NCI-H1694 (cell line): ENCODE data around the gene HIVEP3.

ENCODE experiments used
- DNase-seq: peaks from one replicate; lab custom pipeline; 2025; lab: John Stamatoyannopoulos, UW

HIVEP3 gene

DNA sequence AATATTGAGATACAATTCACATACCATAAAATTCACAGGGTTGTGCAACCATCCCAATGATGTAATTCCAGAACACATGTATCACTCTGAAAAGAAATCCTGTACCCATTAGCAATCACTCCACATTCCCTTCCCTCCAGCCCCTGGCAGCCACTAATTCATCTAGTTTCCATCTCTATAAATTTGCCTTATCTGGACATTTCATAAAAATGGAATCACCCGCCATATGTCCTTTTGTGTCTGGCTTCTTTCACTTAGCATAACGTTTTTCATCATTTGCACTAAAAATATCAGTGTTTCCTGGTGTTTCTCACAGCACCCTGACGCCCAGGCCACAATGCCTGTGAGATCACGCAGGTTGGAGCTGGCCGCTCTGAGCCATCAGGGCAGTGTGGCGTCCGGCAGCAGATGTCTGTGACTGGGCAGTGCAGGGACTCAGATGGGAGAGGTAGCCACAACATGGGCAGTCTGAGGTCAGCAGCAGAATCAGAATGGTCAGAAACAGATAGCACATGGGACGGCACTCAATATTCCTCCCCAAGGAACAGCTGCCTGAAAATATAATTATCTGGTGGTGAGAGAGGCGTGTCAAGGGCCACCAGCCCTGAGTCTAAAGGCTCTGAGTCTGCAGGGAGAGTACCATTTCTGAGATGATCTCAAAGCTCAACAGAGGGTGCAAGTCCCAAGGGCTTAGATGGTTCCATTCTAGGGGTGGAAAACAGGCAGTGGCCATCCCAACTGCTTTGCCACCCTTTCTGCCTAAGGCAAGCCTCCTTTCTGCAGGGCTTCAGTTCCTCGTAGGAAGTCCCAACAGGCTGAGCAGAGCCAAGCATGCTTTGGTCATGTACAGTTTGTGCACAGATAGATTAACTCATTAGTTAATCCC, 304.8 kb downstream of the HIVEP3 start:
- no peak for DNase-seq

GRCh38 chr1:41612953-41613352, 305.8 kb downstream of the HIVEP3 start:
- no peak for DNase-seq

GRCh38 chr1:41611932-41612450, 306.7 kb downstream of the HIVEP3 start:
- no peak for DNase-seq

GRCh38 chr1:41611068-41611931, 307.4 kb downstream of the HIVEP3 start:
- no peak for DNase-seq

DNA sequence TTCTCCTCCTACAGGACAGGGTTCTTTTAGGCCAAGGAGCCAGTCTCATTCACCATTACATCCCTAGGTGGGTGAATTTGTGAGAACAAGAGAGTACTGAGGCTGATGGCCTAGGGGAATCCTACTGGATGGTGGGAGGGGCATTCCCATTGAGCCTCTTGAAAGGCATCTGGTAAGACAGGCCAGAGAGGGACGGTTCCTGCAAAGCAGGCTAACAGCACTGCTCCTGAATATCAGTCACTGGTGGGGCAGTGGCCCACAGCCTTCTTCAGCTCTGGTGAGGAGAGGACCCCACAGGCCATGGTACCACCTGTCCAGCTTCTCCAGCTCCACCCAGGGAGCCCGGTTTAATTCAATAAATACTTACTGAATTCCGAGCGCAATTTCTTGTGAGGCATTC, 308.4 kb downstream of the HIVEP3 start:
- DNase-seq: no peak

GRCh38 chr1:41609166-41609883, 309.4 kb downstream of the HIVEP3 start:
- no peak for DNase-seq

DNA sequence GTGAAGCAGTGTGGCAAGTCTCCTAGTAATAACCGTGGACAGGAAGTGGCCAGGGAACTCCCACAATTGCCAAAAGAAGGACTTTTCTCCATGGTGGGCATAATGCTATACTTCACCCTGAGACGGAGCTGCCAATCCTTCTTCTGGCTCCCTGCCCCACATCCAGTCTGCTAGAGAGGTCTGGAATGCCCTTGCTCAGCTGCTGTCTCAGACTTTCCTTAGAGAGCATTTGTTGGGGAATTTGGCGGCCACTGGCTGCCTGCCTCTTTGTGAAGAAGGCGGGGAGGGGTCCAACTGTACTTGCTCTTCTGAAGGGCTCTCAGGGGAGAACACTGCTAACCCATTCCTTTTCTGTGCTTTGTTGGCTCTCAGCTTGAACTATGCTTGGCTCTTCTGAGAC, 310.5 kb downstream of the HIVEP3 start:
- no peak for DNase-seq

DNA sequence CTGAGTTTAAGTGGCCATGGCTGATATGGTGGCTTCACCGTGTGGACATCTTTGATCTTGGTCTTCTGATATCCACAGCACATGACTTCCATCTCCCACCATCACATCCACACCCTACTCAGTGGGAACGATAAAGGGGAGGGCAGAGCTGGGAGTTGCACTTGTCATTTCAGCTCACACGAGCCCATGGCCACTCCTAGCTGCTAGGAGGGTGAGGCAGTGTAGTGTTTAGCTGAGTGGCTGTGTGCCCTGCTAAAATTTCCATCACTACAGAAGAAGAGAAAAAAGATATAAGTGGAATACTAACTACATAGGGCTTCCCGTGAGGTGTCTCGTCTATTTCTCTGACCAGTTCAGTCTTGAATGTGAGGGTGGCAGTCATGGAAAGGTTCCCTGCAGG, 310.9 kb downstream of the HIVEP3 start:
- DNase-seq: no peak

DNA sequence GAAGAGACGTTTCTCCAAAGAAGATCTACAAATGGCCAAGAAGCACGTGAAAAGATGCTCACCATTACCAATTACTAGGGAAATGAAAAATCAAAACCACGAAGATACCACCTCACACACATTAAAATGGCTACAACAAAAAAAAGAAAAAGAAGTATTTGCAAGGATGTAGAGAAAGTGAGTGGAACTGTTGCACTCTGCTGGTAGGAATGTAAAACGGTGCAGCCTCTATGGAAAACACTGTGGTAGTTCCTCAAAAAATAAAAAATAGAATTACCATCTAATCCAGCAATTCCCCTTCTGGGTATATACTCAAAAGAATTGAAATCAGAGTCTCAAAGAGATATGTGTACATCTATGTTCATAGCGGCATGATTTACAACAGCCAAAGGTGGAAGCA, 318.8 kb downstream of the HIVEP3 start:
- no peak for DNase-seq

- DNase-seq: no peak
Measured at GRCh38 chr1:41598325-41598724, 320.4 kb downstream of the HIVEP3 start.

- no peak for DNase-seq
Measured at GRCh38 chr1:41592451-41593125, 326.1 kb downstream of the HIVEP3 start.

GRCh38 chr1:41591891-41592290, 326.8 kb downstream of the HIVEP3 start:
- DNase-seq: no peak

- DNase-seq: no peak
Measured at GRCh38 chr1:41590331-41590730, 328.4 kb downstream of the HIVEP3 start.

DNA sequence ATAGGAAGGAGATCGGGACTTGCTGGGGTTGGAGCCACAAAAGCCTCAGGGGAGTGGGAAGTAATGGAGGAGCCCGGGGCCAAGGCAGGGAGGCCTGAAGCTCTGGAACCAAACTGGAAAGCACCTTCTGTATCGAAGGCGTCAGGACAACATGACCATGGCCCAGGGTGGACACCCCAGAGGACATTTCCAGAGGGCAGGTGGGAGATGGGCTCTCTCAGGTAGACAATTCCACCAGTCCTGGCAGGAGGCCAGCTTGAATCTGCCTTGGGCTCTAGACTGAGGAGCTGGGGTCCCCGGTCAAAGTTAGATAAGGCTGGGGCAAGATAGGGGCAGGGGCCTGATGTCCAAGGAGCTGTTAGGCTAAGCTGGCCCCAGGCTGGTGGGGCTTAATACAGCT, 329.3 kb downstream of the HIVEP3 start:
- no peak for DNase-seq

GRCh38 chr1:41588334-41588875, 330.3 kb downstream of the HIVEP3 start:
- DNase-seq: no peak

DNA sequence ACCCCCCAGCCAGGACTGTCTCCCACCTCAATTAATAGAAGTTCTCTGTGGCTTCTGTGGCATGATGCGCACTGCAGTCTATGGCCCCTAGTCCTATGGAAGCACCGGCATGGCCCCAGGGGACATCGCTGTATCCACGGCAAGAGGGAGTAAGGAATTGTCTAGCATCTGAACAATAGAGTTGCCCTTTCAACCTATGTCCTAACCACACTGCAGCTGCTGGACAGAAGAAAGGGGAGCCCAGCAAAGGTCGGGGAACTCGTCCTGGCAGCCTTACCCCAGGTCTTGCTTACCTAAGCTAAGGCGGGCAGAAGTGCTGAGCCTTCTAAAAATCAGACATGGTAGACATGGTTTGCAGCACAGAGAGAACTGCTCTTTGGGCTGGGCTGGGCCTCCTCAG, 330.9 kb downstream of the HIVEP3 start:
- DNase-seq: no peak

DNA sequence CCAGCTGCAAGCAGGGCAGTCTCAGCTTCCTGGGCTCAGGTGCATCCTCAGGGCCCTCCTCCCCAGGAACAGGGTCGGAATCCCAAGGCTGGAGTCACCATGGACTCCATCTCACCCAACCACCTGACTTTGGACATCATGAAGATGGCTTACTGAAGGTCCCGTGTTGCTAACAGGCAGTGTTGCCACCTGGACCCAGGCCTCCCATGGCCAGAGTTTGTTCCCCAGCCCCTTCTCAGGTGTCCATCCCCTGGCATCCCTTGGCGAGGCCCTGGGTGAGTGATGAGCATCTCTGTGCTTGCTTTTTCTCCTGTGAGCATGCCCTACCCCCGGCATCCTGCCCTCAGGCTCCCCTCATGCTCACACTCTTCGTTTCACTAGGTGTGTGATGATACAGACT, 332.5 kb downstream of the HIVEP3 start:
- no peak for DNase-seq

DNA sequence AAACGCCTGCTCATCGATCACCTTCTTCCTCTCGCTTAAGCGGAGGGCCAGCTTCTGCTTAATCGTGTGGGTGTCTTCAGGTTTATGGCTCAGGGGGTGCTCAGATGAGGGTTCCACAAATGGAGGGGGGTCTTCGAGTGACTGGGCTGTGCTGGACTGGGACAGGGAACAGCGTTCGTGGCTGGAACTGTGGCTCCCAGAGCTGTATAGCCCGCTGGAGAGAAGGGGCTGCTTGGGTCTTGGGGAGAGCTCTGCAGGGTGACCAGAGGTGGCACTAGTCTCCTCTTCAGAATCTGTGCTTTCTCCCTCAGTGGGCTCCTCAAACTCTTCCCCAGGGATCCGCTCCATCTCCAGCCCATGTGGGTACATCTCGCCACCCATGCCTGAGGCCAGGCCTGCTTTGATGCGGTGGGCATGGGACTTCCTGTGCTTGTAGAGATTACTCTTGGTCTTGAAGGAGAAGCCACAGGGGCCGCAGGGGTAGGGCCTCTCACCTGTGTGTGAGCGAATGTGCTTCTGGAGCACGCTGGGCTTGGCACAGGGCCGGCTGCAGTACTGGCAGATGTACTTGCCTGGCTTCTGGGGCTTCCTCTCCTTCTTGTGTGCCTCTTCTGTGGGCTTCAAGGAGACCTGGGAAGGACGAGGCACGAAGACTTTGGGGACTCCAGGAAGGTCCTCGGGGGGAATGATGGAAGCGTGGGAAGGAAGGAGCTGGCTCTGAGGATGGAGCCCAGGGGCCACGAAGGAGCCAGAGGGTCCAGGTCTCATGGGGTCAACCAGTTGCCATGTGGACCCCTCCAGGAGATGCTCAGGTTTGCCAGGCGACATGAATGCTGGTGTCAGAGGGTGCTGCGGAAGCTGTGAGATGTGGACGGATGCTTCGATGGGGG, 334.8 kb downstream of the HIVEP3 start:
- no peak for DNase-seq

GRCh38 chr1:41582851-41583657, 335.7 kb downstream of the HIVEP3 start:
- DNase-seq: no peak
